ENCODE data around the gene PIGZ.
A peak's percentile ranks its signal among the peaks of the same experiment; 100 is the strongest.

- TF ChIP-seq, protein P1, sequence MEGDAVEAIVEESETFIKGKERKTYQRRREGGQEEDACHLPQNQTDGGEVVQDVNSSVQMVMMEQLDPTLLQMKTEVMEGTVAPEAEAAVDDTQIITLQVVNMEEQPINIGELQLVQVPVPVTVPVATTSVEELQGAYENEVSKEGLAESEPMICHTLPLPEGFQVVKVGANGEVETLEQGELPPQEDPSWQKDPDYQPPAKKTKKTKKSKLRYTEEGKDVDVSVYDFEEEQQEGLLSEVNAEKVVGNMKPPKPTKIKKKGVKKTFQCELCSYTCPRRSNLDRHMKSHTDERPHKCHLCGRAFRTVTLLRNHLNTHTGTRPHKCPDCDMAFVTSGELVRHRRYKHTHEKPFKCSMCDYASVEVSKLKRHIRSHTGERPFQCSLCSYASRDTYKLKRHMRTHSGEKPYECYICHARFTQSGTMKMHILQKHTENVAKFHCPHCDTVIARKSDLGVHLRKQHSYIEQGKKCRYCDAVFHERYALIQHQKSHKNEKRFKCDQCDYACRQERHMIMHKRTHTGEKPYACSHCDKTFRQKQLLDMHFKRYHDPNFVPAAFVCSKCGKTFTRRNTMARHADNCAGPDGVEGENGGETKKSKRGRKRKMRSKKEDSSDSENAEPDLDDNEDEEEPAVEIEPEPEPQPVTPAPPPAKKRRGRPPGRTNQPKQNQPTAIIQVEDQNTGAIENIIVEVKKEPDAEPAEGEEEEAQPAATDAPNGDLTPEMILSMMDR (IDR thresholded peaks at IDR 0.05), result peak; percentile 73
- TF ChIP-seq EZH2 (IDR thresholded peaks at IDR 0.05), result no peak
Measured at GRCh38 chr3:196942226-196942914, 26.3 kb downstream of the PIGZ start, which contains the start of gene NCBP2.
